Upper lobe of left lung (tissue), 4 donors: ENCODE data around the gene TTF2.

Source experiments
- POLR2AphosphoS5 ChIP-seq, 2 donors: sonication (generic); formaldehyde crosslinking; IDR thresholded peaks; one replicate each; pipeline ENCODE4 v1.5.1; 2017; ENCODE audit warnings: antibody characterized with exemption in 2 of 2
- TF ChIP-seq, protein P1 (sequence below), 6 experiments: fragments of 450-650 bp in 4 of 6; fragments of 200-600 bp in 2 of 6; sonication (generic) in 2 of 6; IDR thresholded peaks; one replicate each; pipeline ENCODE4 v1.5.1; 2016 to 2019; ENCODE audit warnings: antibody characterized with exemption in 6 of 6

- TF ChIP-seq, protein P1, sequence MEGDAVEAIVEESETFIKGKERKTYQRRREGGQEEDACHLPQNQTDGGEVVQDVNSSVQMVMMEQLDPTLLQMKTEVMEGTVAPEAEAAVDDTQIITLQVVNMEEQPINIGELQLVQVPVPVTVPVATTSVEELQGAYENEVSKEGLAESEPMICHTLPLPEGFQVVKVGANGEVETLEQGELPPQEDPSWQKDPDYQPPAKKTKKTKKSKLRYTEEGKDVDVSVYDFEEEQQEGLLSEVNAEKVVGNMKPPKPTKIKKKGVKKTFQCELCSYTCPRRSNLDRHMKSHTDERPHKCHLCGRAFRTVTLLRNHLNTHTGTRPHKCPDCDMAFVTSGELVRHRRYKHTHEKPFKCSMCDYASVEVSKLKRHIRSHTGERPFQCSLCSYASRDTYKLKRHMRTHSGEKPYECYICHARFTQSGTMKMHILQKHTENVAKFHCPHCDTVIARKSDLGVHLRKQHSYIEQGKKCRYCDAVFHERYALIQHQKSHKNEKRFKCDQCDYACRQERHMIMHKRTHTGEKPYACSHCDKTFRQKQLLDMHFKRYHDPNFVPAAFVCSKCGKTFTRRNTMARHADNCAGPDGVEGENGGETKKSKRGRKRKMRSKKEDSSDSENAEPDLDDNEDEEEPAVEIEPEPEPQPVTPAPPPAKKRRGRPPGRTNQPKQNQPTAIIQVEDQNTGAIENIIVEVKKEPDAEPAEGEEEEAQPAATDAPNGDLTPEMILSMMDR (IDR thresholded peaks at IDR 0.05), result no peak
- no peak for TF ChIP-seq POLR2AphosphoS5 (IDR thresholded peaks at IDR 0.05)
These were observed 46.7 kb upstream of the TTF2 start for GRCh38 chr1:117013309-117013858.
